Mesothelial cell of epicardium (in vitro differentiated cells): ENCODE data around the gene NLK. TPM values are rescaled to one million over a fixed set of nuclear protein-coding genes. Genes with fewer than 3 reads are reported as not detected.
"Not testable (repeated sequence)": the region's sequence is repeated elsewhere in the genome, so short reads cannot be mapped to it uniquely, and the experiment has no call there.

Experiments
- DNase-seq, 2 experiments: peaks; one replicate each; pipeline ENCODE4 v3.0.0; 2021; ENCODE audit warnings: low spot score in 2 of 2; ENCODE audit not compliant: unreplicated experiment in 2 of 2
- H3K27ac Mint-ChIP-seq: 2 replicates; pipeline ENCODE4 v1.8.0; 2021; ENCODE audit warnings: mixed read lengths
- H3K27me3 Mint-ChIP-seq: 2 replicates; pipeline ENCODE4 v1.8.0; 2021; ENCODE audit warnings: low read depth, mixed read lengths
- H3K36me3 Mint-ChIP-seq: 2 replicates; pipeline ENCODE4 v1.8.0; 2021; ENCODE audit warnings: mixed read lengths
- H3K4me1 Mint-ChIP-seq: 2 replicates; pipeline ENCODE4 v1.8.0; 2021; ENCODE audit warnings: mixed read lengths
- H3K4me3 Mint-ChIP-seq: 2 replicates; pipeline ENCODE4 v1.8.0; 2021; ENCODE audit warnings: mild to moderate bottlenecking, moderate library complexity, mixed read lengths
- H3K9me3 Mint-ChIP-seq: 2 replicates; pipeline ENCODE4 v1.8.0; 2021; ENCODE audit warnings: mixed read lengths
- total RNA-seq: library from RNA; stranded (reverse); gene quantifications from 3 replicates; pipeline ENCODE4 v1.2.1, GENCODE V29; 2021
- TF ChIP-seq, protein P1 (sequence below): fragments of 200-600 bp; sonication (generic); IDR thresholded peaks from one replicate; pipeline ENCODE4 v1.5.0; 2021; ENCODE audit warnings: antibody characterized with exemption; ENCODE audit not compliant: unreplicated experiment

NLK gene
- total RNA-seq, 1 donor from 2014 or later = 22.6 TPM

DNA sequence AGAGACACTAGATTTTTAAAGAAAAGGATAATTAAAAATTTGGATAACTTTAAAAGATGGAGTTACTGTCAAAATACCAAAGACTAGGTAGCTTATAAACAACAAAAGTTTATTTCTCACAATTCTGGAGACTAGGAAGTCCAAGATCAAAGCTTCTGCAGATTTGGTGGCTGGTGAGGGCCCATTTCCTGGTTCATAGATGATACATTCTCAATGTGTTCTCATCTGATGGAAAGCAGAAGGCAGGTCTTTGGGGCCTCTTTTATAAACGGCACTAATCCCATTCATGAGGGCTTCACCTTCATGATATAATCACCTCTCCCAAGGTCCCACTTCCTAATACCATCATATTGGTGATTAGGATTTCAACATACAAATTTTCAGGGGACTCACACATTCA, 33.7 kb downstream of the NLK start:
- Mint-ChIP-seq H3K4me1 (peaks cover 14% of the 10 kb centered on the region), H3K27ac (no peak overlapping the region), H3K27me3 (no peaks in the 10 kb centered on the region)

DNA sequence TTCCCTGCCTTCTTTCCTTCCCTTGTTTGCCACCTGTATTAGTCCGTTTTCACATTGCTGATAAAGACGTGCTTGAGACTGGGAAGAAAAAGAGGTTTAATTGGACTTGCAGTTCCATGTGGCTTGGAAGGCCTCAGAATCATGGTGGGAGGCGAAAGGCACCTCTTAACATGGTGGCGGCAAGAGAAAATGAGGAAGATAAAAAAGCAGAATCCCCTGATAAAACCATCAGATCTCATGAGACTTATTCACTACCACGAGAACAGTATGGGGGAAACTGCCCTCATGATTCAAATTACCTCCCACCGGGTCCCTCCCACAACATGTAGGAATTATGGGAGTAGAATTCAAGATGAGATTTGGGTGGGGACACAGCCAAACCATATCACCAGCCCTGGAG, 34.7 kb downstream of the NLK start:
- H3K27me3 Mint-ChIP-seq, DNase-seq, H3K27ac Mint-ChIP-seq, H3K4me3 Mint-ChIP-seq, H3K36me3 Mint-ChIP-seq: not testable (repeated sequence)
- H3K4me1 Mint-ChIP-seq = peaks cover 20% of the 10 kb centered on the region
- peaks cover 11% of the 10 kb centered on the region for H3K9me3 Mint-ChIP-seq

More for the DNA sequence above, 33.7 kb downstream of the NLK start:
- Mint-ChIP-seq H3K36me3 (peaks cover 13% of the 10 kb centered on the region), H3K4me3 (no peak overlapping the region), H3K9me3 (peaks cover 15% of the 10 kb centered on the region)
- TF ChIP-seq, protein P1, sequence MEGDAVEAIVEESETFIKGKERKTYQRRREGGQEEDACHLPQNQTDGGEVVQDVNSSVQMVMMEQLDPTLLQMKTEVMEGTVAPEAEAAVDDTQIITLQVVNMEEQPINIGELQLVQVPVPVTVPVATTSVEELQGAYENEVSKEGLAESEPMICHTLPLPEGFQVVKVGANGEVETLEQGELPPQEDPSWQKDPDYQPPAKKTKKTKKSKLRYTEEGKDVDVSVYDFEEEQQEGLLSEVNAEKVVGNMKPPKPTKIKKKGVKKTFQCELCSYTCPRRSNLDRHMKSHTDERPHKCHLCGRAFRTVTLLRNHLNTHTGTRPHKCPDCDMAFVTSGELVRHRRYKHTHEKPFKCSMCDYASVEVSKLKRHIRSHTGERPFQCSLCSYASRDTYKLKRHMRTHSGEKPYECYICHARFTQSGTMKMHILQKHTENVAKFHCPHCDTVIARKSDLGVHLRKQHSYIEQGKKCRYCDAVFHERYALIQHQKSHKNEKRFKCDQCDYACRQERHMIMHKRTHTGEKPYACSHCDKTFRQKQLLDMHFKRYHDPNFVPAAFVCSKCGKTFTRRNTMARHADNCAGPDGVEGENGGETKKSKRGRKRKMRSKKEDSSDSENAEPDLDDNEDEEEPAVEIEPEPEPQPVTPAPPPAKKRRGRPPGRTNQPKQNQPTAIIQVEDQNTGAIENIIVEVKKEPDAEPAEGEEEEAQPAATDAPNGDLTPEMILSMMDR = no peak
- DNase-seq = no peak

DNA sequence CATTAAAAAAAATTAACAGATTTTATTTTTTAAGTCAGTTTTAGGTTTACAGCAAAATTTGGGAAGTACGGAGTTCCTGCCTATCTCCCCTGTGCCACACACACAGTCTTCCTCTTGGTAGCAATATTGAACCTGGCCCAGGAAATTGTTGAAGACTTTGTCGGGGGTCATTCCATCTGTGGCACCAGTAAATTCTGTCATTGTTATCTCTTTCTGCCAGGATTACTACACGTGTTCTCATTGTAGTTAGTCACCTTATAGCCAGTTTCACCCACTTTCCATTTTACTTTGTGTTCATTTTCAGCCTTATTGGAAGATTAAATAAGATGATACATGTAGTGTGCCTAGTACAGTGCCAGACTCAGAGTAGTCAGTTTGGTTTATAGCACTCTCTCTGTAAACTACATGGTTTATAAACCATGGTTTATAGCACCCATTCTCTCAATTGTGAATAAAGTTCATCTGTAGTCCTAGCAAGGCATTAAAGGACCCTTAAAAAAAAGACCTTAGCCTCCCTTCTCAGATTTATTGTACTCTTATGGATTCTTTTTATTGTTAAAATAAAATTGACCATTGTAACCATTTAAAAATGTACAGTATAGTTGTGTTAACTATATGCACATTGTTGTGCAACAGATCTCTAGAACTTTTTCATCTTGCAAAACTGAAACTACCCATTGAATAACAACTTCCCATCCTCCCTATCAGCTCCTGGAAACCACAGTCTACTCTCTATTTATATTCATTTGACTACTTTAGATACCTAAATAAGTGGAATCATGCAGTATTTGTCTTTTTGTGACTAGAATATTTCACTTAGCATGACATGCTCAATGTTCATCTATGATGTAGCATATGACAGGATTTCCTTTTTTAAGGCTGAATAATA, 36.1 kb downstream of the NLK start:
- Mint-ChIP-seq H3K27me3 (no peaks in the 10 kb centered on the region), H3K4me1 (peaks cover 30% of the 10 kb centered on the region), H3K27ac (no peak overlapping the region), H3K36me3 (no peaks in the 10 kb centered on the region), H3K9me3 (peaks cover 3% of the 10 kb centered on the region), H3K4me3 (no peak overlapping the region)
- TF ChIP-seq, protein P1 = no peak
- DNase-seq = no peak

DNA sequence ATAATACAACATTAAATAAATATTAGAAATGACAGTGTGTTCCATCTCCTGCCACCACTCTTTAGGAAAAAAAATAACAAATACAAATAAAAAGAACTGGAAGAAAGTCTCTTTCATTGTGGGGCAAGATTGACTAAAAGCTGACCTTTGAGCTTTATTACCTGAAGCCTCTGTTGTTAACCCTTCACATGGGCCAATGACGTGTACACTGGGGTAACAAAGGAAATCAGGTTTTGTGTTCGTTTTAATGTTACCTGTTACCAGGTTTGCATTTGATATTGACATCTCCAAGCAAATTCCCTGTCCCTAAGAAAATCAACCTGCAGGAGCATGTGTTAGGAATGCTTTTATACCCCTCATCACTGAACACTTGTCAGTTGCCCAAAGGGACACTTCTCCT, 39.0 kb downstream of the NLK start:
- no peaks in the 10 kb centered on the region for H3K27me3 Mint-ChIP-seq
- no peak overlapping the region for H3K4me3 Mint-ChIP-seq
- peaks cover 3% of the 10 kb centered on the region for H3K9me3 Mint-ChIP-seq
- H3K36me3 Mint-ChIP-seq = no peaks in the 10 kb centered on the region
- TF ChIP-seq, protein P1 = no peak
- no peak for DNase-seq
- peaks cover 17% of the 10 kb centered on the region for H3K4me1 Mint-ChIP-seq
- H3K27ac Mint-ChIP-seq = peak overlapping the region; percentile 77

DNA sequence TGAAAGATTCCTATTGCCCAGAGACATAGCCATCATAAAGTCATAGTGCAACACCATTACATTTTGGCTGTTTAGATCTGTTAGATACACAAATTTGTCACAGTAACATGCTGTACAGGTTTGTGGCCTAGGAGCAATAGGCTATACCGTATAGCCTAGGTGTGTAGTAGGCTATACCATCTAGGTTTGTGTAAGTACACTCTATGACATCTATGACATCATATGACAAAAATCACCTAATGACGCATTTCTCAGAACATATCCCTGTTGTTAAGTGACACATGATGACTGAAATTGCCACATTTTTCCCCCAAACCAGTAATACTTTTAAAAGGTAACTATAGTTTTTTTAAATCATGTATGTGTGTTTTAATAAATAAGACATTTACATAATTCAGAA, 43.3 kb downstream of the NLK start:
- no peak for DNase-seq
- H3K27ac Mint-ChIP-seq = no peak overlapping the region
- H3K27me3 Mint-ChIP-seq = no peaks in the 10 kb centered on the region
- peaks cover 14% of the 10 kb centered on the region for H3K9me3 Mint-ChIP-seq
- TF ChIP-seq, protein P1 = no peak
- peaks cover 17% of the 10 kb centered on the region for H3K4me1 Mint-ChIP-seq
- no peak overlapping the region for H3K4me3 Mint-ChIP-seq
- H3K36me3 Mint-ChIP-seq = peaks cover 11% of the 10 kb centered on the region

DNA sequence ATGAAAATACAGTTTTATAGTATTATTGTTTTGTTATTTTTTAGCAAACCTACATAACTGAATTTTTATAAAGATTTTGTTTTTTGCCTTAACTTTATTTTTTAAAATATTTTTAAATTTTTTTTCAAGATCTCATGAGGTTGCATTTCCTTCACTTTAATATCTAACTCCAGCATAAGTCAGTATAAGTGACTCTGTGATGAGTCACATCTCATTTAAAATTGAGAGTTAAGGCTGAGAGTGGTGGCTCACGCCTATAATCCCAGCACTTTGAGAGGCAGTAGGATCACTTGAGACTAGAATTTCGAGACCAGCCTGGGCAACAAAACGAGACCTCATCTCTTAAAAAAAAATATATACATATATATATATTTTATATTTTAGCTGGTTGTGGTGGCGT, 44.0 kb downstream of the NLK start:
- Mint-ChIP-seq H3K36me3 (peaks cover 11% of the 10 kb centered on the region), H3K4me1 (peaks cover 18% of the 10 kb centered on the region), H3K9me3 (peaks cover 15% of the 10 kb centered on the region), H3K27me3 (no peaks in the 10 kb centered on the region), H3K4me3 (no peak overlapping the region), H3K27ac (no peak overlapping the region)
- TF ChIP-seq, protein P1 = no peak
- no peak for DNase-seq
